KOPT-K1 (cell line): ENCODE results near the gene DNASE2.

Experiments used
- H3K27ac ChIP-seq: fragments of 200-600 bp; sonication (generic); 2 replicates; pipeline ENCODE4 v1.5.1; 2016; ENCODE audit warnings: antibody characterized with exemption, mild to moderate bottlenecking, low read depth, low read length; ENCODE audit not compliant: poor library complexity, severe bottlenecking
- H3K36me3 ChIP-seq: fragments of 200-600 bp; sonication (generic); 2 replicates; pipeline ENCODE4 v1.5.1; 2017; ENCODE audit warnings: antibody characterized with exemption, mild to moderate bottlenecking, low read length, moderate library complexity; ENCODE audit not compliant: insufficient read depth
- H3K9me3 ChIP-seq: fragments of 200-600 bp; sonication (generic); 2 replicates; pipeline ENCODE4 v1.5.1; 2017; ENCODE audit warnings: antibody characterized with exemption, low read length, mild to moderate bottlenecking; ENCODE audit not compliant: insufficient read depth, poor library complexity, severe bottlenecking

The DNASE2 gene

GRCh38 chr19:12873891-12874745 is 7.1 kb downstream of the DNASE2 start:
- Histone ChIP-seq H3K27ac (no peak overlapping the region), H3K9me3 (peaks cover 8% of the 10 kb centered on the region), H3K36me3 (peaks cover 21% of the 10 kb centered on the region; the same call in 1 of the 2 replicates)

GRCh38 chr19:12872941-12873890 is 8.0 kb downstream of the DNASE2 start:
- peaks cover 15% of the 10 kb centered on the region; the same call in 1 of the 2 replicates for H3K36me3 ChIP-seq
- peaks cover 8% of the 10 kb centered on the region for H3K9me3 ChIP-seq
- no peak overlapping the region for H3K27ac ChIP-seq

GRCh38 chr19:12872255-12872654 is 9.0 kb downstream of the DNASE2 start:
- Histone ChIP-seq H3K36me3 (peaks cover 9% of the 10 kb centered on the region; the same call in 1 of the 2 replicates), H3K9me3 (peaks cover 8% of the 10 kb centered on the region), H3K27ac (no peak overlapping the region)

GRCh38 chr19:12871681-12872080 is 9.6 kb downstream of the DNASE2 start:
- Histone ChIP-seq H3K27ac (no peak overlapping the region), H3K9me3 (peaks cover 8% of the 10 kb centered on the region), H3K36me3 (peaks cover 9% of the 10 kb centered on the region; the same call in 1 of the 2 replicates)

GRCh38 chr19:12868540-12869112 is 12.6 kb downstream of the DNASE2 start:
- no peaks in the 10 kb centered on the region for H3K36me3 ChIP-seq
- no peak overlapping the region for H3K27ac ChIP-seq

GRCh38 chr19:12867120-12868099 is 13.8 kb downstream of the DNASE2 start:
- Histone ChIP-seq H3K36me3 (no peaks in the 10 kb centered on the region), H3K27ac (no peak overlapping the region), H3K9me3 (no peaks in the 10 kb centered on the region)

More at GRCh38 chr19:12868540-12869112, 12.6 kb downstream of the DNASE2 start:
- H3K9me3 ChIP-seq, result peaks cover 7% of the 10 kb centered on the region

GRCh38 chr19:12866416-12867119 is 14.7 kb downstream of the DNASE2 start:
- Histone ChIP-seq H3K36me3 (no peaks in the 10 kb centered on the region), H3K27ac (no peak overlapping the region)

GRCh38 chr19:12865746-12866415 is 15.4 kb downstream of the DNASE2 start:
- Histone ChIP-seq H3K9me3 (no peaks in the 10 kb centered on the region), H3K36me3 (no peaks in the 10 kb centered on the region), H3K27ac (no peak overlapping the region)

More at GRCh38 chr19:12866416-12867119, 14.7 kb downstream of the DNASE2 start:
- no peaks in the 10 kb centered on the region for H3K9me3 ChIP-seq

GRCh38 chr19:12864721-12865715 is 16.2 kb downstream of the DNASE2 start:
- Histone ChIP-seq H3K9me3 (no peaks in the 10 kb centered on the region), H3K27ac (no peak overlapping the region), H3K36me3 (no peaks in the 10 kb centered on the region)

GRCh38 chr19:12864143-12864542 is 17.1 kb downstream of the DNASE2 start:
- no peaks in the 10 kb centered on the region for H3K36me3 ChIP-seq
- no peak overlapping the region for H3K27ac ChIP-seq
- no peaks in the 10 kb centered on the region for H3K9me3 ChIP-seq

GRCh38 chr19:12859546-12859945 is 21.7 kb downstream of the DNASE2 start:
- Histone ChIP-seq H3K36me3 (no peaks in the 10 kb centered on the region), H3K9me3 (no peaks in the 10 kb centered on the region), H3K27ac (no peak overlapping the region)
